Activated CD4-positive, alpha-beta T cell treated with anti-CD3 and anti-CD28 coated beads for 48 hours (primary cell): ENCODE data around the gene GGNBP2.

Source experiments
- DNase-seq: peaks from one replicate; pipeline ENCODE4 v3.0.0-alpha.2; 2020

Gene GGNBP2

DNA sequence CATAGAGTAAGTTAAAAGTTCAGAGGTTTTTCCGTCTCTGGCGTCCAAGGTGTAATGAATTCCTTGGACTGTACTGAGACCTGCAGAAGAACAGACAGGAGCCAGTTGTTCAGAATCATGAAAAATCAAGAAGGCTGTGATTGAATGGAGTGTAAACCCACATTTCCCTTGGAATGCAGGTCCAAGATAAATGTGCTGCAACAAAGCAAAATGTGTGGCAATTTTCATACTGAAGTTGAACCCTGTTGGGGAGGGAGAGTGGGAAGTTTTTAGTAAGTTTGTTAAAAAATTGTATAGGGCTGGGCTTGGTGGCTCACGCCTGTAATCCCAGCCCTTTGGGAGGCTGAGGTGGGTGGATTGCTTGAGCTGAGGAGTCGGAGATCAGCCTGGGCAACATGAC is 21.4 kb downstream of the GGNBP2 start:
- DNase-seq: no peak

DNA sequence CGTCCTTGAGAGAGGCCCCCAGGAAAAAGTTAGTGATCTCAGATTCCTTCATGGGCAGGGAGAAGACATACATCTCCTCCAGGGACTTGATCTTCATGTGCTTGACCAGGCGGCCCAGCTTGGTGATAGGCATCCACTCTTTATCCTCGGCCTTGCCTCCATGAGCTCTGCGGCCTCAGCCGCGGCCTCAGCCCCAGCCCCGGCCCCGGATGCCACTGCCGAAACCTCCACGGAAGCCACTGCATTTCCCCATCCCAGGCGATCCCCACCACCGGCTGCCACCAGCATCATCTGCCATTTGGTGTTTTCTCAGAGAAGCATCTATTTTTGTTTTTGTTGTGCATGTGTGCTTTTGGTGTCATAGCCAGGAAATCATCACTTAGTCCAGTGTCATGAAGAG is 30.3 kb downstream of the GGNBP2 start:
- DNase-seq: no peak

DNA sequence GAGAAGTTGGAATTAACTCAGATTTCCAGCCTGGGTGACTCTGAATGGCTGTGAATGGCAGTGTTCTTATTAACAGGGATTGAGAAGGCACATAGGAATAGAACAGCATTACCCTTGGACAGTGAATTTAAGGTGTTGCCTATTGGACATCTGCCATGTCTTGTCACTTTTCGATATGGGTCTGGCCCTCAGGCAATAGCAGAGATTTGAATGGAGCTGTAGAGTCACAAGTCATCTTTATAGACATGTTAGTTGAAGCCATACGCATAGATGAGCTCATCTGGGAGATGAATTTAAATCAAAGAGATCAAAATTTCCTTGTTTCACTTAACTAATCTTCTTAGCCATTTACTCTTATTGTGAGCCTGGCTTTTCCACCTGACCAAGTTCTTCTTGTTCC is 32.1 kb downstream of the GGNBP2 start:
- no peak for DNase-seq

DNA sequence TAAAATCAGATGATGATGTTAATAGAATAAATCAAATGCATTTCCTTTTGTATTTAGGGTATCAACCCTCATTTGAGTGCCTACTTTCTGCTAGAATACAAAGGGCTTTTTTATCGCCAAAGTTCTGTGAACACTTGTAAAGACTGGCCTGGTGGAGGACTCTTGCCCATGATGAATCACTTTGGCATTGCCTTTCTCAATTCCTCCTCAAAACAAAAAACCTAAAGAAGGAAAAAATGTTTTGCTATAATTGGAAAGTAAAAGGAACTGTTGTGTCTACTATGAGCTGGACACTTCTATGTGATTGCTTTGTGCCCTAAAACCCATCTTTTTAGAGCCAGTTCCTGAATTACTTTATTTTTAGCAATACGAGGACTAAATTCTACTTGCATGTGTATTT is 34.0 kb downstream of the GGNBP2 start:
- DNase-seq: no peak

DNA sequence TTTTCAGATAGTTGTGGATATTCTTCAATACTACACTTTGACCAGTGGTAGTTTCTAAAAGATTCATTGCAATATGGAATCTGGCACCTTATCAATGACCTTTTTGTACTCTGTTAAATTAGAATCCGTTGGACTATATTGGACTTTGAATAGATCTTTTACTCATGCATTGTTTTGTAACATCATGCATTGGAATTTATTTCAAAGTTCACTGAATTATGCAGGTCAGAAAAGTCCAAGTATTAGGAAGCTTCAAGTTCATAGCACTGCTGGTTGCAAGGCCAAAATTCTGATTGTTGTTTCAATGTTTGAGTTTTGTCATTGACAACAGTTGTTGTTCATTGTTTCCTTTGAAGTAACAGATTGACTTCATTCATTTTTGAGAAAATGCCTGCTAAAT is 39.1 kb downstream of the GGNBP2 start:
- DNase-seq: no peak

DNA sequence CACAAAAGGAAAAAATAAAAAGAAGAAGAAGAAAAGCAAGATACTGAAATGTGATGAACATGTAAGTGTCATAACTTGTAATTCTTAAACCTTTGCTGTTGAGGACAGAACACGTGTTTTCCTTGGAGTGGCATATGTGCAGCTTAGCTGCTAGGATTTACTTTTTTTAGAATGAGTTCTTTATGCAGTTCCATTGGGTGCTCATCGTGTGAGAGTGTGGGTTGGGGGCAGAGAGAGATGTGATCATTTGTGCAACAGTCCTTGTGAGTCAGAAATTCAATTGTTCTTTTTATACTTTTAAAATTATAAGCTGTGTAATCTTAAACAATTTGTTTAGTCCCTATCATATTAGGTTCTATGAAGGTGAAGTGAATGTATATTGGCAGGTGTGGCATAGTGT is 41.4 kb downstream of the GGNBP2 start:
- no peak for DNase-seq

DNA sequence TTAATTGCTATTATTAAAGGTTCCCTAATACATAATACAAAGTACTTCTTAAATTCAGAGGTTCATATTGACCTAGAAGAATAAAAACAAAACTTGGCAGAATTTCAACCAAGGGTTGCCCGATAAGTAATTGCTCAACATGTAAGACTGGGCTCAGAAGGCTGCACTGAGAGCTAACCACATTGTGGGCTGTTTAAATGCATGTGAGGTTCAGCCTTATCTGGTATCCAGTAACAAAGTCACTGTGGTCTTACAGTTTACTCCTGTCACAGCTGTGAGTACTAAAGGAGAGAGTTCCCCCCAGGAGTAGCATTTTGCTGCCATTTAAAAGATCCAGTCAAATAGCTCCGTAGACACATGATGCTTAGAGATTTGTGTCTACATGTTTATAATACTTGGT is 45.4 kb downstream of the GGNBP2 start:
- no peak for DNase-seq

DNA sequence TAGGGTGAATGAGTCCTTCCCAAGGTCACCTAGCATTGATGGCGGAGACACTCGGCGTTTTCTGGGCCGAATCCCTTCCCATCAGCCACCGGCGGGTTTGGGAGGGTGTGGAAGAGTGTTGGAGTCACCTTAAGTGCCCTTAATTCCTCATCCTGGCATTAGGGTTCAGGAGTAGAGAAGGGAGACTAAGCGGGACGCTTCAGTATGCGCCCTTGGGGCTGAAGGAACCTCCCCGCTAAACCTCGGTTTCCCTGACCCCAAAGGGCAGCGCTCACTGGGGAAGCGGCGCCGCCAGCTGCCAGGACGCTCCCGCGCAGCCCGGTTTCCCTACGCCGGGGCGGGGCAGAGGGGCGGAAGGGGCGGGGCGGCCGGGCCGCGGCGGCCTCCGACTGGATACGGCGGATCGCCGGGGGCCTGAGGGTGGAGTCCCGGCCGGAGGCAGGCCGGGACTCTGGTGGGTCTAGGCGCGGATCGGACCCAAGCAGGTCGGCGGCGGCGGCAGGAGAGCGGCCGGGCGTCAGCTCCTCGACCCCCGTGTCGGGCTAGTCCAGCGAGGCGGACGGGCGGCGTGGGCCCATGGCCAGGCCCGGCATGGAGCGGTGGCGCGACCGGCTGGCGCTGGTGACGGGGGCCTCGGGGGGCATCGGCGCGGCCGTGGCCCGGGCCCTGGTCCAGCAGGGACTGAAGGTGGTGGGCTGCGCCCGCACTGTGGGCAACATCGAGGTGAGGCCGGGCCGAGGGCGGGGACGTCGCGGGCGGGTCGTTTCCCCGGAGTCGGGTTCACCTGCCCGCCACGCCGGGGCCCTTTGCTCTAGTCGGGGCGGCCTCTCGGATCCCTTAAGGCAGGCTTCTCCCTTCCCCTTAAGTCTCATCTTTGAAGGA is 47.0 kb downstream of the GGNBP2 start, which contains the start of gene DHRS11:
TSS of gene DHRS11 (plus strand) at position 446 of the 882 bp plus-strand sequence. CDS start at position 577, 131 bp downstream.
- peak; percentile 86 for DNase-seq

DNA sequence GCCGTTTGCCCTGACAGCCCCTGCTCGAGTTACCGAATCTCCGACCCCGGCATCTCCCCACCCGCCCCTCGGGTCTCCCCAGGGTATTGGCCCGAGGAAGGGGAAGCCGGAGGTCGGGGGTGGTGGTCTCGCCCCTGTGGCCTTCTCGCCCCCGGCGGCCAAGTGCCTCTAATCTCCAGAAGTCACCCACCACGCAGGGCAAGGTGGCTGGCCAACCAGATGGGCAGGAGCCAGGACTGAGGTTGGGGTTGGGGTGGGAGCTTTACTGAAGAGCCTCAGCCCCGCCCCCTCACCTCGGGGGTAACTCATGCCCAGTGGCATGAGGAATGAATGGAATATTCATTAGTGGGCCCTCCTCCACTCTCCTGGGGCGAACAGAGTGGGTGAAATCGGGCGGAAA is 47.6 kb downstream of the GGNBP2 start:
- DNase-seq: peak; percentile 20

DNA sequence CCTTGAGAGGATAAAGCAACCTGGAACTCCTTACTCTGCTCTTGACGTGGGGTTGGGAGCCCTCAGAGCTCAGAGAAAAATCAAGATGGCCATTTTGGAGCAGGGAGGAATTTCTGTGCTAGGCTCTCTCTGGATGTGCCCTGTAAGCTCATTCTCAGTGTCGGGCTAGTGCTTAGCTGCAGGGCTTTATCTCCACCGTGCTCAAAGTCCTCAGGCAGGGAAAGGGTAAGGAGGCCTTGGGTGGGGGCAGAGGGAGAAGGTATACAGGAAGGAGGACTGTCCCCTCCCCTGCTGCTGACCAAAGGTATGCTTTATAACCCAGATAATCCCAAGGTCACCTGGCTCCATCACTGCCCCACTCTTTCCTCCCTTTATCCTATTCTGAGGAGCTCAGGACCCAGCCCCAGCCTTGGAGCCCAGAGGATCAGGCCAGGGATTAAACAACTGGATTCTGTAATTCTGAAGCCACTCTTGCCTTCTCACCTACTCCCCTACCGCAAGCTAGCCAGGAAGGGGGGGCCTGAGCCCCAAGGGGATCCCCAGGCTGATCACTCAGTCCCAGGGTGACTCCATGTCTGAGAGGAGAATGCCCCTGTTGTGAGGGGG is 48.1 kb downstream of the GGNBP2 start:
- DNase-seq: no peak

DNA sequence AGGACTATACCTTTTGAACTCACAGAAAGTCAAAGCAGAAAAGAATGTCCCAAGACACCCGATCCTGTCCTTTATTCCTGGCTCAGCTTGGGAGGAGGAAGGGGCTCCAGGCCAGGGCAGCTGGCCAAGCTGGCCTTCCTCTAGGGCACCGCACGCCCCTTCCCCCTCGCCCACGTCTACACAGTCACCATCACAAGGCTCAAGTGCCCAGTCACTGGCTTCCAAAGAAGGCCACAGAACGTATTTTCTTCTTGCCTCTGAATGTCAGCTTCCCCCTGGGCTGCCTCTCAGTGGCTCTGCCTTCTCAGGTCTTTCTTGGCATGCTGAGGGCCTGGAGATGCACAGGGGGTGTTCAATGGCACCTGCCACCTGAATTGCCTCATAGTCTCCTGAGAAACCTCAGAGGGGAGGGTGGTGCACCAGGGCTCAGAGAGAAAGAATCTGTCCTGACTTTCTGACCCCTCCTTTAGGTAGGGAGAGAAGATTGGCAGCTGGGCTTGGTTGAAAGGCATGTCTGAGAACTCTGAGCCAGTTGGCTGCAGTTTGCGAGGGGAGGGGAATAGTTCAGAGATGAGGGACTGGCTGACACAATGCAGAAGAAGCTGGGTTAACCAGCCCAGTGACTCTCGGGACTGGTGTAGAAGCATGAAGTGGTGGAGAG is 49.1 kb downstream of the GGNBP2 start:
- no peak for DNase-seq

DNA sequence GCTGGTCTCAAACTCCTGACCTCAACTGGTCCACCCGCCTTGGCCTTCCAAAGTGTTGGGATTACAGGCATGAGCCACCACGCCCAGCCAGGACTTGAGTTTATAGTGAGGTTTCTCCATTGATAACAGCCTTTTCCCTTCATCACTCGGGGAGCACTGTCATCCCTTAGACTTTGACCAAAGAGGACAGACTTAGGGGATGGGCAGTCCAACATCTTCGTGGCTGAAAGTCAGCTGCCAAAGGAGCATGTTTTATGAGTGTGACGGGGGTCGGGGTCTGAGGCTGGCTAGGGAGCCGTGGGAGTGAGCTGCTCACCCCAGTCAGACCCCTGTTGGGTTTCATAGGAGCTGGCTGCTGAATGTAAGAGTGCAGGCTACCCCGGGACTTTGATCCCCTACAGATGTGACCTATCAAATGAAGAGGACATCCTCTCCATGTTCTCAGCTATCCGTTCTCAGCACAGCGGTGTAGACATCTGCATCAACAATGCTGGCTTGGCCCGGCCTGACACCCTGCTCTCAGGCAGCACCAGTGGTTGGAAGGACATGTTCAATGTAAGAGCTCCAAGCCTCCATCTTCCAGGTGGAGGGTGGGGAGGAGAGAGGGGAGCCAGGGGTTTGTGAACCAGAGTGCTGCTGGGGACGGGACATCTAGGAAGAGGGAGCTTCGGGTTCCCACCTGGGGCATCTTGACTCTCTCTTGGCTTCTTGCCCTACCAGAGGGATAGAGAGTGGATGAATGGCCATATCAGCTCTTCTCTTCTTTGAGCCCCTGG is 50.1 kb downstream of the GGNBP2 start:
- no peak for DNase-seq

DNA sequence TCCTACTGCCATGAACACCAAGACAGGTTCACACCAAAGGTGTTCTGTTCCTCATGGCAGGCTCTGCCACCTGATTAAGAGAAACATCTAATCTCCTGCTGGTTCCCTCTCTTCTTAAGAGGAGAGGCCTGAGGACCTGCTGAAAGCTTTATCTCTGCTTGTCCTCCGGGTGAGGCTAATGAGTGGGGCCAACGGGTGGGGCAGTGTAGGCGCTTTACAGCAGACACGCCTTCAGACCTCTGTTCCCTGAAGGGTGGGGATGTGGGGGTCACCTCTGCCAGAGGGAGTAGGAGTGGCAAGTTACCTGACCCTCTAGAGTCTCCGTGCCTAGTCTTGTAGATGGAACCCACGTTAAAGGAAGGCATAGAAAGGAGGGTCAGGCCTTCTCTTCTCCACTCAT is 52.5 kb downstream of the GGNBP2 start:
- no peak for DNase-seq

DNA sequence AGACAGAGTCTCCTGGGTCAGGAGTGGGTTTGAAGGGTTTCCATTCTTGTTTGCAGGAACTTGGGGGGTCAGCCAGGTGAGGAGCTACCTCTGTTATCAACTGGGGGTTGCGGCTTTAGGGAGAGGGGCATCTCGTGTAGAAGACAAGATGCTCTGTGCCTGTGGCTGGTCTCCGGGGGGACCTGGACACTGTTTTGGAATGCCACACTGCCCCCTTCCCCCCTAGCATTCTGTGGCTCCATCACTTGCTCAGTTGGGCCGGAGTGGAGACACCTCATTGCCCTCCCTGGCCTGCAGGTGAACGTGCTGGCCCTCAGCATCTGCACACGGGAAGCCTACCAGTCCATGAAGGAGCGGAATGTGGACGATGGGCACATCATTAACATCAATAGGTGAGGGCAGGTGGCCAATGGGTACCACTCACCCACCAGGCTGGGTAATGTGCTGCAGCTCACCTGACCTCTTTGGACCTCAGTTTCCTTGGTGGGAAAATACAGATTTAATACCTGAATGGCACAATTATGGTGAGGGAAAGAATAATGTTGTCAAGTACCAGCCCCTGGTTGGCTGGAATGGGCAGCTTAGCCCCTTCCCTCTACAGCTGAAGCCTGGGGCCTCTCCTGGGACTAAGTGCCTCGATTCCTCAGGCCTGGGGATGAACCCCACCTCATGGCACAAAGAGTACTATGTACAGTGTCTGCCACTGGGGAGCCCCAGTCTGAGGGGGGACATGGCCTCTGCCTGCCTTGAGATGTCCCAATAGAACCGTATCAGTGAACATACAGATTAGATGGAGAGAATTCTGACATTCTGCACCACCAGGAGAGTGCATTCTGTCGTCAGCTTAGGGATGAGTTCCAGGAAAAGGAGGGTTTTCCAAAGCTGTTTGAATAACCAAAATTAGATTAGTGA is 53.4 kb downstream of the GGNBP2 start:
- no peak for DNase-seq

DNA sequence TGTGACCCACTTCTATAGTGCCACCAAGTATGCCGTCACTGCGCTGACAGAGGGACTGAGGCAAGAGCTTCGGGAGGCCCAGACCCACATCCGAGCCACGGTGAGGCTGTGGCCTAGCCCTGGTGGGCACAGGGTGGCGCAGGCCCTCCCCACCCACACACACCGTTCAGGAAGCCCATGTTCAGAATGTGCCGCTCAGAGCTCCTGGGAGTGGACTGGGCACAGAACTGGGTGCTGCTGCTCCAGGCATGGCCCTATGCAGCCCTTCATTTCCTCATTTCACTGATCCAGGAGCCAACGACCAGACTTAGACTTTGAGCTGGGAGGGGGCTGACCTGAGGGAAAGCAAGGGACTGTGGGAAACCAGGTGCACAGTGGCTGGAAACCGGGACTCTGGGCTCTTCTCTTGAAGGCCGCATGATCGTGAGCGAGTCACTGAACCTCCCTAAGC is 54.3 kb downstream of the GGNBP2 start:
- no peak for DNase-seq

DNA sequence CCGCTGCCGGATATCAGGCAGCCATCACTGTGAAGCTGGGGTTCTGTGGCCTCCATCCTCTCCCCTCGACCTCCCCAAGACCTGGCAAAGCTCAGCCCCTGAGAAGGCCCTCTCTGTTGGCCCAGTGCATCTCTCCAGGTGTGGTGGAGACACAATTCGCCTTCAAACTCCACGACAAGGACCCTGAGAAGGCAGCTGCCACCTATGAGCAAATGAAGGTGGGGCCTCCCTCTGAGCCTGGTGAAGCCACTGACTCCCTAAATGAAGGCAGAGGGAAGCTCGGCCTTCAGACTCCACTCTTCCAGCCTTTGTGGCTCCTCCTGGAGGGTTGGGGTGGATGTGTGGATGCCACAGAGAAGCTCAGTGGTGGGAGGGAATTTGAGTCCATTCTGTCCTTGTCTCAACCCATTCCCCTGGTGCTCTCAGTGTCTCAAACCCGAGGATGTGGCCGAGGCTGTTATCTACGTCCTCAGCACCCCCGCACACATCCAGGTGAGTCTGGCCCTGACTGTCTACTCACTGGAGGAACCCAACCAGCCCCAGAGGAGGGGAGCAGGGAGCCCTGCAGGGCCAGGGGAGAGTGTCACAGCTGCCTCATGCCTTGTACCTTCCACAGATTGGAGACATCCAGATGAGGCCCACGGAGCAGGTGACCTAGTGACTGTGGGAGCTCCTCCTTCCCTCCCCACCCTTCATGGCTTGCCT is 55.0 kb downstream of the GGNBP2 start:
- DNase-seq: no peak

DNA sequence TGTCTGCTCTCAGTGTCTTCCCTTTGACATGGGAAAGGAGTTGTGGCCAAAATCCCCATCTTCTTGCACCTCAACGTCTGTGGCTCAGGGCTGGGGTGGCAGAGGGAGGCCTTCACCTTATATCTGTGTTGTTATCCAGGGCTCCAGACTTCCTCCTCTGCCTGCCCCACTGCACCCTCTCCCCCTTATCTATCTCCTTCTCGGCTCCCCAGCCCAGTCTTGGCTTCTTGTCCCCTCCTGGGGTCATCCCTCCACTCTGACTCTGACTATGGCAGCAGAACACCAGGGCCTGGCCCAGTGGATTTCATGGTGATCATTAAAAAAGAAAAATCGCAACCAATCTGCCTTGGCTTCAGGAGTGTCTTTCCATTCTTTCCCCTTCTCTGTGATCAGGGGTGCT is 55.7 kb downstream of the GGNBP2 start:
- no peak for DNase-seq

DNA sequence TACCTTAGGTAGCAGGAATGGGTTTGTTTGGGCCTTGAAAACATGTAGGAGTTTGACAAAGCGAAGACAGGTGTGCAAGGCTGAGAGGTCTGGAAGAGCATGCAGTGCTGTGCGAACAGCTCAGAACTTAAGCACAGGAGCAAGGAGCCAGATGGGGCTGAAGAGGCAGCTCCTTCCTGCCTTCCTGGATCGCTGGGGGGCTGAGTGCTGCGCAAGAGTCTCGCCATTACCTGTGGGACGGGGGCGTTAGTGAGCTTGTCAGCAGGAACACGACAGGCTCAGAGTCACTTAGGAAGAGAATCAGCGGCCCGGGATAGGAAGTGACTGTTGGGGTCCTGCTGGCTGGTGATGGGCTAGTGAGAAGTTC is 56.2 kb downstream of the GGNBP2 start:
- DNase-seq: no peak

DNA sequence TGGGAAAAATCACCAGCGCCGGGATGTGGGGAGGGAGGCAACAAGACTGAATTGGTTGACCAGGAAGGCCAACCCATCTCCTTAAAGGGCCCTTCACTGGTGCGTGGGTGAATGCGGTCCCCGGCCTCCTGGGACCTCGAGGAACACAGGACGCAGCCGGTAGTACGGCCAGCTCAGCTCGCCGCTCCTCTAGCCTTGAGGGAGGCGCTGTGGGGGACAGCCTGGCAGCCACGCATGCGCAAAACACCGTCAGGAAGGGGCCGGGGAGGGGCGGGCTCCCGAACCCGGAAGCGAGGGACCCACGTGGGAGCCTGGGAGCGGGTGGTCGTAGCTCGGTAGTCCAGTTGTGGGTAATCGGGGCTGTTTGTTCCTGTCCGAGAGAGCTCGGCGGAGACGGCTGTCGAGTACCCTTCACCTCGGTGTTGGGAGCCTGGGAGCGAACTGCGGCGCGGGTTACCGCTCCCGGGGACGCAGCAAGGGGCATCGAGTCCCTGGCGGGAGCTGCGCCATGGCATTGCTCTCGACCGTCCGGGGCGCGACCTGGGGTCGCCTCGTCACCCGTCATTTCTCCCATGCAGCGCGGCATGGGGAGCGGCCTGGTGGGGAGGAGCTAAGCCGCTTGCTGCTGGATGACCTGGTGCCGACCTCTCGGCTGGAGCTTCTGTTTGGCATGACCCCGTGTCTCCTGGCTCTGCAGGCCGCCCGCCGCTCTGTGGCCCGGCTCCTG is 56.7 kb downstream of the GGNBP2 start, which contains the start of gene MRM1:
TSS of gene MRM1 (plus strand) at position 281 of the 727 bp plus-strand sequence. CDS start at position 509, 228 bp downstream.
- peak; percentile 93 for DNase-seq

DNA sequence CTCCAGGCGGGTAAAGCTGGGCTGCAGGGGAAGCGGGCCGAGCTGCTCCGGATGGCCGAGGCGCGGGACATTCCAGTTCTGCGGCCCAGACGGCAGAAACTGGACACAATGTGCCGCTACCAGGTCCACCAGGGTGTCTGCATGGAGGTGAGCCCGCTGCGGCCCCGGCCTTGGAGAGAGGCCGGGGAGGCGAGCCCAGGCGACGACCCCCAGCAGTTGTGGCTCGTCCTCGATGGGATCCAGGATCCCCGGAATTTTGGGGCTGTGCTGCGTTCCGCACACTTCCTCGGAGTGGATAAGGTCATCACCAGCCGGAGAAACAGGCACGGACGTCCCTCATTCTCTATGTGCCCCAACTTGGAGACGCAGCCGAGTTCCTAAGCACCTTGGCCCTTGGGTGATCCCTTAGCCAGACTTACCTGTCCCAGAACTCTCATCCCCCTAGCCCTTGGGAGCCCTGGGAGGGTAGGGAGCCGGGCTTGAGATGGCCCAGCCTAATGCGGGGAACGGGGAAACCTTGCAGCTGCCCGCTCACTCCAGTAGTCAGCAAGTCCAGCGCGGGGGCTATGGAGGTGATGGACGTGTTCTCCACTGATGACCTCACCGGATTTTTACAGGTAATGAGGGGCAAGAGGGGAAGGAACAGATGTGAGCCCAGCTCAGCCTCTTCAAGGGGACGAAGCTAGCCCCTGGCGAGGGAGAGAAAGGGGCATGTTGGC is 57.5 kb downstream of the GGNBP2 start:
- DNase-seq: peak; percentile 25
